EH (cell line): ENCODE results near the gene ANKRD31.
"Not testable (repeated sequence)": the region's sequence is repeated elsewhere in the genome, so short reads cannot be mapped to it uniquely, and the experiment has no call there.

ENCODE experiments used
- DNase-seq: peaks from one replicate; pipeline ENCODE4 v3.0.0-alpha.2; 2015; ENCODE audit warnings: low read depth

Gene ANKRD31

GRCh38 chr5:75234251-75234650 is 2.4 kb downstream of the ANKRD31 start:
- peak; percentile 11 for DNase-seq

- no peak for DNase-seq
Measured at GRCh38 chr5:75226916-75227315, 9.8 kb downstream of the ANKRD31 start.

GRCh38 chr5:75225506-75225905 is 11.2 kb downstream of the ANKRD31 start:
- DNase-seq: no peak

GRCh38 chr5:75220787-75221186 is 15.9 kb downstream of the ANKRD31 start:
- DNase-seq: not testable (repeated sequence)

- no peak for DNase-seq
Measured at GRCh38 chr5:75214928-75215327, 21.8 kb downstream of the ANKRD31 start.

GRCh38 chr5:75214409-75214808 is 22.3 kb downstream of the ANKRD31 start:
- DNase-seq: no peak

- DNase-seq: no peak
Measured at GRCh38 chr5:75203604-75204003, 33.1 kb downstream of the ANKRD31 start.

- DNase-seq: no peak
Measured at GRCh38 chr5:75202935-75203334, 33.7 kb downstream of the ANKRD31 start.

GRCh38 chr5:75200776-75201175 is 35.9 kb downstream of the ANKRD31 start:
- no peak for DNase-seq

GRCh38 chr5:75199946-75200345 is 36.7 kb downstream of the ANKRD31 start:
- DNase-seq: no peak

- no peak for DNase-seq
Measured at GRCh38 chr5:75199071-75199470, 37.6 kb downstream of the ANKRD31 start.

GRCh38 chr5:75197745-75198144 is 38.9 kb downstream of the ANKRD31 start:
- DNase-seq: no peak

- DNase-seq: no peak
Measured at GRCh38 chr5:75192804-75193203, 43.9 kb downstream of the ANKRD31 start.

- DNase-seq: no peak
Measured at GRCh38 chr5:75192264-75192663, 44.4 kb downstream of the ANKRD31 start.

- DNase-seq: no peak
Measured at GRCh38 chr5:75190227-75190626, 46.5 kb downstream of the ANKRD31 start.

GRCh38 chr5:75189353-75189752 is 47.3 kb downstream of the ANKRD31 start:
- DNase-seq: no peak

- no peak for DNase-seq
Measured at GRCh38 chr5:75185763-75186162, 50.9 kb downstream of the ANKRD31 start.

- not testable (repeated sequence) for DNase-seq
Measured at GRCh38 chr5:75176009-75176408, 60.7 kb downstream of the ANKRD31 start.

- not testable (repeated sequence) for DNase-seq
Measured at GRCh38 chr5:75174872-75175271, 61.8 kb downstream of the ANKRD31 start.

GRCh38 chr5:75169516-75169915 is 67.2 kb downstream of the ANKRD31 start:
- peak; percentile 33 for DNase-seq

GRCh38 chr5:75168026-75168735 is 68.5 kb downstream of the ANKRD31 start:
- no peak for DNase-seq

- DNase-seq: peak; percentile 15
Measured at GRCh38 chr5:75167345-75167744, 69.3 kb downstream of the ANKRD31 start.

- DNase-seq: not testable (repeated sequence)
Measured at GRCh38 chr5:75161508-75161907, 75.2 kb downstream of the ANKRD31 start.

- peak; percentile 14 for DNase-seq
Measured at GRCh38 chr5:75156585-75156984, 80.1 kb downstream of the ANKRD31 start.
